GM21526 (cell line): ENCODE measurements around the gene SHOC2.
A peak's percentile ranks its signal among the peaks of the same experiment; 100 is the strongest.
"Not testable (repeated sequence)": the region's sequence is repeated elsewhere in the genome, so short reads cannot be mapped to it uniquely, and the experiment has no call there.

Experiments
- ATAC-seq: cut with Tn5 transposase; IDR thresholded peaks from one replicate; pipeline ENCODE4 v1.9.1; 2021; ENCODE audit warnings: moderate library complexity; ENCODE audit not compliant: unreplicated experiment, low FRiP score

Gene SHOC2

DNA sequence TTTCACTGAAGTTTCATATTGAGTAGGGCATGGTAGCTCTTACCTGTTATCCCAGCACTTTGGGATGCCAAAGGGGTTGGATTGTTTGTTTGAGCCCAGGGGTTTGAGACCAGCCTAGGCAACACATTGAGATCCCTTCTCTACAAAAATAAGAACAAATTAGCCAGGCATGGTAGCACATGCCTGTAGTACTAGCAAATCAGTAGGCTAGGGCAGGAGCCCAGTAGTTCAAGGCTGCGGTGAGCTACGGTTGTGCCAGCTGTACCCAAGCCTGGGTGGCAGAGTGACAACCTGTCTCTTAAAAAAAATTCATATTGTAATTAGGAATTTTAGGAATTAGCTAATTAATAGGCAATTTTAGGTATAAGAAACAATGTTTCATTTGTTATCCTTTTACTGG, 18.4 kb upstream of the SHOC2 start:
- ATAC-seq, result no peak

DNA sequence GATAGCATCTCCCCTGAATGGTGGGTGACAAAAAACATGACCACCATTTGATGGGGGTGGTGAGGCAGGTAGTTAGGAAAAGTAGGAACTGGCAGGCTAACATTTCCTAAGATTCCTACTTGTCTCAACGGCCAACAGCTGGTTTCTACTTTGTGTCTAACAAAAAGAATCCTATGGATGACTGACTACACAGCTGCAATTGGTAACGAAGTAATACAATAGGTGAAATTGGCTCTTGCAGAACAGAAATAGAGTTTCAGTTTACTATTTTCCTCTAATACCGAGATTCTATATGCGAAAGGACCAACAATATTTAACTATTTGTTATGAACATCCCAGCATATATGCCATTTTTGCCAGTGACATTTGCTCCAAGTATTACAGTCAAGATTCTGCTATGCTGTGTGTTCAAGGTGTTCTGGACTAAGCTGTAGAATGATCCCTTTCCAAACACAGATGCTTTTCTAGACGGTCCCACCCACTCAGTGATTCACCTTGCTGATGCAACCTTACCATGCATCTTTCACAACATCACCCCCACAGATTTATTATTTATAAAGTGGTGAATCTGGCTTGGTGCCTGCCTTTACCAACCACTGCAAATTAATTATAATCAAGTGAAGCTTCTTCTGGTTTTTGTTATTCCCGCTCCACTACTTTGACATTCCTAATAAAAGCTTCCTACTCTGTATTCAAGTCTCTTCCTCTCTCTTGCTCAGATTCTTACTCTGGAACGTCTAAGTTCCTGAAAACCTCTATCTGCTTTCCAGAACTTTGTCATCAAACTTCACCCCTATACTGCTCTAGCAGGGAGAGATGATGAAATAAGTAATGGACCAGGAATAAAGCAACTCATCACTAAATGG, 17.2 kb upstream of the SHOC2 start:
- no peak for ATAC-seq

DNA sequence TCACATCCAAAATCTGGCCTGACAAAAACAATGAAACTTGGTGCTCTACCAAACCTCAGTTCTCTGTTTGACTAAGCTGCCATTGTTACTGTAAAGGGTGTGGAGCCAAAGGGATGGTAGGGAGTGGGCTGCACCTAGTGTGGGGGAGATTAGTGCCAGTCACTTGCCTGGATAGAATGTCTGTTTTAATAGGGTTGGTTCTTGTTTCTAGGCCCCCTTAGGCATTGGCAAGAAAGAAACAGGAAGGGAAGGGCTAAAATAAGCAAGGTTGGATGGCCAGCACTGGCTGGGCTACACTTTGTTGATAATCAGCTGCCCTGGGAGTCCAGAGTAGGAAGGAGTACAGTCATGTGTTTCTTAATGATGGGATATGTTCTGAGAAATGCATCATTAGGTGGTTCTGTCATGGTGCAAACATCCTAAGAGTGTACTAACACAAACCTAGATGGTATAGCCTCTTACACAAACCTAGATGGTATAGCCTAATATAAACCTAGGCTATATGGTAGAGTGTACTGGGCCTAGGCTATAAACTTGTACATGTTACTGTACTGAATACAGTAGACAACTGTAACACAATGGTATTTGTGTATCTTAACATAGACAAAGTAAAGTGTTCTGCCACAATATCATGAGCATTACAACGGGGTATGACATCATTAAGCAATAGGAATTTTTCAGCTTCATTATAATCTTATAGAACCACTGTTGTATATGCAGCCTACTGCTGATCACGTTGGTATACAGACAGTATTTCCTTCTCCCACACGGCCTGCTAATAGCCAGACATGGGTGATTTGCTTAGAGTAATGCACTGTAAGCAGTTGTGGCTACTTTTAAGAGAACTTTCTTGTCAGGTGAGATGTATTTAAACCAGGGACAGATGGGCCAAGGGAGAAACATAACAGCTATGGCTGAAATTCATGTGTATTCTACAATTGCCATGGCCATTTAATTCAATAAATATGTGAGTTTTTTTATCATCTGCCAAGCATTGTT, 15.8 kb upstream of the SHOC2 start:
- no peak for ATAC-seq

DNA sequence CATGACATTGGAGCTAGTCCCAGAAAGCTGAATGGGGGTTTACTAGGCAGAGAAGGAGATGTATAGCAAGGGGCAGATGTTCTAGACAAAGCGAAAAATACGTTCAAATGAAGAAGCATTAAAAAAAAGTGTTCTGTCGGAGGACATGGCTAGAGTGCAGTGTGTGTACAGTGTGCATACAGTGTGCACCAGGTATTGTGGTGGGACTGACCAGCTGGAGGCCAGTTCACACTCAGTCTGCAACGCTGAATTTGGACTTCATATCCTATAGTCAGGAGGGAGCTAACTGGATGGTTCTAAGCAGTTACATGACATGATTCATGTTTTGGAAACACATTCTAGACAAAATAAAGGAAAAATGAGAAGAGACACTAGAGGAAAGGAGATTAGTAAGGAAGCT, 9.3 kb upstream of the SHOC2 start:
- no peak for ATAC-seq

DNA sequence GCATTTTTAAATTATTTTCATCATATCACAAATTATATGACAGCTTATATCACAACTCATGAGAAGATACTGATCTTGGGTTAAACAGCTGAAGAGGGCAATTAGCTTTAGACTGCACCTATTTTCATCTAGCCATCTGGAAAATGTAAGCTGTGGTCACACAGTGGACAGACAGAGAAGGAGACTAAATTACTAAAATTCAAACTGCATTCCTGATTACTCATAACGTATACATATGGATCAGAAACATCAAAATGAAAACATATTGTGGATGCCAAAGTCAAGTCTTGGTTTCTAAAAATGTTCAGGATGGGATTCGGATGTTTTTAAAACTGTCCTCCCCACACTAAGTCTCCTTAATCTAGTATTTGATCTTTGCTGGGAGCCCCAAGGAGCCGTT, 7.0 kb upstream of the SHOC2 start:
- no peak for ATAC-seq

DNA sequence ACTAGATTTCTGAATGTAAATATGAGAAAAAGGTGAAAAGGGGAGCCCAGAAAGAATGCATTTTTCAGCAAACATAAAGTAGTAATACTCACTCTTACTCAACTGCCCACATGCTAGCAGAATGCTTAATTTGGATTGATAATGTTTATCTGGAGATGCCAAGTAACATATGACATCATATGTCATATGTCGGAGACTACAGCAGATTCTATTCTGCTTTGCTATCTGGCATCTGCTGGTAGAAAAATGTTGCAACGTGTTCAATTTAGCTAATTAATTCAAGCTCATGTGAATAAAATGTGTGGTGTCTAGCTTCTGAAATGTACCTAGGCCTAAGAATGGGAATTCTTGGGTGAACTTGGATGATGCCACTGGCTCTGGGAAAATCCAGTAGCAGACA, 5.0 kb upstream of the SHOC2 start:
- ATAC-seq, result no peak

DNA sequence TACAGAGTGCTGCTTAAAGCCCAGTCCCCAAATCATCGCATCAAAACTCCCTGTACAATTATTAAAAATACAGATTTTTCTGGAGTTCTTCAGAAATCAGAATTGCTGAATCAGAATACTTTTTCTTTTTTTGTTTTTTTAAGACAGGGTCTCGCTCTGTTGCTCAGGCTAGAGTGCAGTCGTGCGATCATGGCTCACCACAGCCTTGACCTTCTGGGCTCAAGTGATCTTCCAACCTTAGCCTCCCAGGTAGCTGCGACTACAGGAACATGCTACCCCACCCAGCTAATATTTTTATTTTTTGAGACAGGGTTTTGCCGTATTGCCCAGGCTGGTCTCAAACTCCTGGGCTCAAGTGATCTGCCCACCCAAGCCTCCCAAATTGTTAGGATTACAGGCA, 4.4 kb upstream of the SHOC2 start:
- no peak for ATAC-seq

DNA sequence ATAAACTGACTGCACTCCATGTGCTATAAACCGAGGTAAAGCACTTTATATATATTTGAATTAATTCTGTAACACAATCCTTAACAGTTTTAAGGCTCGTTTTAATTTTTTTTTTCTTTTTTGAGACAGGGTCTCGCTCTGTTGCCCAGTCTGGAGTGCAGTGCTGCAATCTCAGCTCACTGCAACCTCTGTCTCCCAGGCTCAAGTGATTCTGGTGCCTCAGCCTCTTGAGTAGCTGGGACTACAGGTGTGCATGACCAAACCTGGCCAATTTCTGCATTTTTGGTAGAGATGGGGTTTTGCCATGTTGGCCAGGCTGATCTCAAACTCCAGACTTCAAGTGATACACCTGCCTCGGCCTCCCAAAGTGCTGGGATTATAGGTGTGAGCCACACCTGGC, 3.8 kb upstream of the SHOC2 start:
- ATAC-seq, result not testable (repeated sequence)

DNA sequence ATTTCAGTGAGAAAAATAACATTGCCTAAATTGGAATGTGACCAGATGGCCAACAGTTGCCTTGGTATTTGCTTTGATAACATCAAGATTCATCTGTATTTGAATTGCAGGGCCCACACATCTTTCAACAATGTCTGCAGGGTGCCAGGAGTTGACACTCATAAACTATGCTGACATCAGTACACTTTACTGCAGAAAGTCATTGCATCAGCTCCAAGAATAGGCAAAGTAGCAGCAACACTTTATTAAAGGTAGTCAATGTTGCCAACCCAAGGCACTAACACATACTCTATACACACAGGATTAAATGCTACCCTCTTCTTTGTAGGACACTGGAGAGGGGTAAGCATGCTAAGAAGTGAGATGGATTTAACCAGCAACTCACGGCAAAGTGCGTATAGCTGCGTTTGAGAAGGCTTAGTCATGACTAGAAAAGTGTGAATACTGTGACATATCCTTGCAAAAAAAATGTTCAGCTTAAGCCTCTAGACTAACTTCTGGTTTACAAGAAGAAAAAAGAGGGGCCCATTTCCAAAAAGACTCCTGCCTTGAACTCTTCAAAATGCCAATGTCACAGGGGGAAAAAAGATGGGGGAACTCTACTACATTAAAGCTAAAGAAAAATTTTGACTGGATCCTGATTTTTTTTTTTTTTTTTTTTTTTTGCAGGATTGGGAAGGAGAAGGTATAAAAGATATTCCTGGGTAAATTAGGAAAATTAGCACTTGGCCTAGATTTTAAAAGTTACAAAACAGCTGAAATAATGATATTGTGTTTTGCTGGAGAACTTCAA, 2.7 kb upstream of the SHOC2 start:
- ATAC-seq, result no peak

DNA sequence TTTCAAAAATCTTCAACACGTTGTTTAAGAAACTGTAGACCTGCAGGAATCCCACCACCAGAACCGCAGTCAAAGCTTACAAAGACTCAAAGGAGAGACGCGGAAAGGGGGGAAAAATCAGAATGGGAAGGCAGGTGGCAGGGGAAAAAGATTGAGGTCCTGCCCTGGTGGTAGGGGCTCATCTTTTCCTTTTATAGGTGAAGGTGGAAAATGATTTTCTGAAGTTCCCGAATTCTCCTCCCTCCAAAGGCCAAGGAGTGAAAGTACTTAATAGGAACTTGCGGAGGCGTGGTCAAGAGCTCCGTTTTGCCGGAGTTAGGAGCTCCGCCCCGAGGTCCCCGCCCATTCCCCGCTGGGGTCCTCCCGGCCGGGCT, 1.1 kb upstream of the SHOC2 start:
- no peak for ATAC-seq

DNA sequence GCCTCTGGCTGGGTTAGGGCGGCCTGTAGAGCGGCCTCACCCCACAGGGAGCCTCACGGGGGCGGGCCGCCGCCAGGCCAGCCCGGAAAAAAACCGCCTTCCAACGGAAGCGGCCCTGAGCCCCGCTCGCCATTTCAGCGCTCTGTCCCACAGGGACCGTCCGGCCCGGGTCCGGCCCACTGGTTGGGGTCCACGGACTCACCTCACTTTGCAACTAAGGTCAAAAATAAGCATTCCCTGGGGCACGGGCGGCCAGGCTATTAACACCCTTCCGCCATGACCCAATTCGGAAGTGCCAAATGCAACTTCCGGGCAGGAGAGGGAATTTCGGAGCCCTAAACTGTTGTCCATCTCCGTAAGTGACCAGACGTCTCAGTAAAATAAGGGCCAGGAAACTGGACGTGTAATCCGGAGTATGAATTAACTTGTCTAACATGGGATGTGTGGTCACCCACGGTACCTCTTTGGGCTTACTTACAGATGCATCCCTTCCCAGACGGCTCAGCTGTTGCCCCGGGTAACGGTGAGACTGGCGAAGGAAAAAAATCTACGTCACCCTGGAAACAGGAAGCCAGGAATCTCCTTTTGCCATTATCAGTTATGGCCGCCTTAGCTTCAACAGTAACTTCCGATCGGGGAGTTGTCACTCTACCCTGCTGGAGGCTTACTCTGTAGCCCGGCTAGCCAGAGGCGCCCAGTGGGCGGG, 608 bp upstream of the SHOC2 start, which contains the start of gene BBIP1:
BBIP1 (minus strand) TSS at position 538 of the 706 bp plus-strand sequence. CDS start 1,023 bp downstream, outside the sequence.
- ATAC-seq, result peak; percentile 51

DNA sequence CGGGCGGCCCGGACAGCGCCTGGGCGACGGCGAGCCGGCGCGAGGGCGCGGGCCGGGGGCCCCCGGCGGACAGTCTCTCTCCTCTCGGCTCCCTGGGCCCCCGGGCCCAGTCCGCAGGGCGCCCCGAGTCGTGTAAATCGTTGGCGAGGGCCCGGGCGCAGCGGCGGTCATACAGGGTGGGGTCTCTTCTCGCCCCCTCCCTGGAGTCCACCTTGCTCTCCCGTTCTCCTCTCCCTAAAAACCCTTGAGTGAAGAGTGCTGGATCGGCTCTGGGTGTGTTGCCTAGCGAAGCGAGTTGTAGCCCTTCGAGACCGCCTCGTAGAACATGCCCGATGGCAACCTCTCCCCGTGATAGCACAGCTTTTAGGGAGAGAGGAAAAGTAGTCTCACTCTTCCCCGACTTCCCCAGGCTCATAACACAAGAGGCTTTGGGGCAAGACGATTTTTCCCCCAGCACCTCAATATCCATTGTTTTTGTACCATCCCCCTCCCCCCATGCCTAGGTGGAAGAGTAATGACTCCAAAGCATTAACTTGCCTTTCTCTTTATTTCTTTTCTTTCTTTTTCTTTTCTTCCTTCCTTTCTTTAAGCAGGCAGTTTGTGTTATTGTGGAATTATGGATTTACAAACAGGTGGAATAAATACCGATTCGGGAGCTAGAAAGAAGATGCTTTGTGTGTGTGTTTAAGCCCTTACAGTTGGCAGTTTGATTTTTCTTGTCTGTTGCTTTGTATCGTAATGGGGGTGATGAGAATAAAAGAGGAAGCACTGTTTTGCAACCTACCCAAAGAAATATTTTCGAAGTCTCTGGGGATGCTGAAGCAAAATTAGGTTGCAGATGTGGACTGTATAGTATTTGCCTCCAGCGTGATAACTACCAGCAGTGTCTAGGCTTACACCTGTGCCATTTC, 822 bp downstream of the SHOC2 start:
- ATAC-seq, result peak; percentile 36

DNA sequence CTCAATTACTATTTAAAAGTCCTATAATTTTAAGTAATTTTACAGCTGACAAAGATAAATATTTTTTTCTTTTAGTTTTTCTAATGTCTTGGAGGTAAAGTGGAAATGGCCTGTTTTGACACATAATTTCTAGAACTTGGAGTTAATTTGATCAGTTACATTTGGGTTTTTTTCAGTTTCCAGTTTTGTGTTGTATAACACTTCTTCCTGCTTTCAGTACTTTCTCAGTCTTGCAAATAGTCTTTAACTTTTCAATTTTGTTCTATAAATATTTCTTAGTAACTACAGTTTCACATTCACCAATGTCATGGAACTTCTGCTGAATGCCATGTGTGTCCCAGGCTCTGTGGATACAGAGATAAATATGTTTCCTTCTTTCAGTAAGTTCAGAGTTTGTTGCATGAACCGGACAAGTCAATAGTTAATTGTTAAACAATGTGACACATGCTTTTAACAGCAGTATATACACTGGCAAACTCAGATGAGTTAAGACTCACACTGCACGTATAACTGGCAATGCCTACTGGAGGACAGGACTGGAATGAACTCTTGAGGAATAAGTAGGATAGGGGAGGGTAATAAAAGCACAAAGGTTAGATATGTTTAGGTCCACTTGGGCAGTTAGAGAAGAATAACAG, 4.6 kb downstream of the SHOC2 start:
- ATAC-seq, result no peak

DNA sequence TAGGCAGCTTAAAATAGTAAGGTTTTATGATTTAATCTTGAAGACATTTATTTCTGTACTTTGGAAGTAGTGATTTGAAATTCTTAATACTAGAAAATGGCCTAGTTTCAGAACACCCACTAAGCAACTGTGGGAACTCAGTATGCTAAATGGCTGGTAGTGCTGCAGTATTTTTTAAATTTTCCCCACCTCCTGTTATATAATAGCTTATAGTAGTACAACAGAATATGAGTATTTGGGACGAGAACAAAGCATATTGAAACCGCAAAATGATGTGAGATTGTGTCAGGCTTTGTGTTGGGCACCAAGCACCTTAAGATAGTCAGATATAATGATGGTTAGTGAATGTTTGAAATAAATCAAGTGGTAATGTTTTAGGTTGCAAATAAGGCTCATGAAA, 8.1 kb downstream of the SHOC2 start:
- ATAC-seq, result no peak

DNA sequence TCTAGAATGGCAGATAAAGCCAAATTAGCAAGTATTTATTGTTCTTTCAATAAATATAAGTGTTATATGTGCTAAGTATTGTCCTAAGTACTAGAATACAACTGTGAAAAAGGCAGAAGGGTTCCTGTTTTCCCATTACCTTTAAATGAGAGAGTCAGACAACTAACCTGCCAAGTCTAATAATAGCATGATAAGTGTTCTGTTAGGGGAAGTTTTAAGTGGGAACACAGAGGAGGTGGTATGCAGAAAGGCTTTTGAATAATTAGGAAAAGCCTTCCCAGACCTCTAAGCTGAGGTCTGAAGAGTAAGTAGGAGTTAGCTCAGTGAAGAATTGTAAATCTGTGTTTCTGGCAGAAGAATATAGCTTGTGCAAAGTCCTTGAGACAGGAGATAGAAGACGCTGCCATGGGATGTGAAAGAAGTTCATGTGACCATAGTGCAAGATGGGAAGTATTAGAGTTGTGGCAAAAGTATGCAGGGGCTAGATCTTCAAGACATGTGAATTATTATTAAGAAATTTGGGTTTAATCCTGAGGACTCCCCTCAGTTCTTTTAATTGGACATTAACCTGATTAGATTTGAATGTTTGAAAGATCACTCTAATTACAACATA, 12.5 kb downstream of the SHOC2 start:
- ATAC-seq, result no peak

DNA sequence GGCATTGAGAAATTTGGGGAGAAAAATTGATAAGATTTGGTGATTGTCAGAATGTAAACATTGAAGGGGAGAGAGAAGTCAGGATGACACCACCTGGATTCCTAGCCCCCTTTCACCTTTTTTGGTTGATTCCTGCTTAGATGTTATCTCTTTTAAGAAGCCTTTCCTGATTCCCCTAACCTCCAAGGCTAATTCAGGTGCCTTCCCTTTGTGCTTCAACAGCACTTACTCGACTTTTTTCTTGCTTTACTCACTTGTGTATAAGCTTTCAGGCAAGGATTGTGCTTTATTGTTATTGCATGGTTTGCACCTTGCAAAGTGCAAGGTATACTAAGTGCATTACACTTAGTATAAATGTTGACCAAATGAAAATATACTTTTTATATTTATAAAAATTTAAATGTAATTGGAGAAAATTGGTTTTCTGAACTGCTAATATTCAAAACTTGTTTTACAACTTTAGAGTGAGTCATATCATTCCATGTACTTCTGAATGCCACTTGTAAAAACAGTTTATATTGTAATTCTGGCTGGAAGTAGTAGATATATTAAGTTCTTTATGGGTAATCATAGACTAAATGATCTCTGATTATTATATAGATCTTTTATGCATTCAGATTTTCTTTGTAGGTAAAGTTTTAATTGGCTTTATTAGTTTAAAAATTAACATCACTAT, 13.2 kb downstream of the SHOC2 start:
- no peak for ATAC-seq

DNA sequence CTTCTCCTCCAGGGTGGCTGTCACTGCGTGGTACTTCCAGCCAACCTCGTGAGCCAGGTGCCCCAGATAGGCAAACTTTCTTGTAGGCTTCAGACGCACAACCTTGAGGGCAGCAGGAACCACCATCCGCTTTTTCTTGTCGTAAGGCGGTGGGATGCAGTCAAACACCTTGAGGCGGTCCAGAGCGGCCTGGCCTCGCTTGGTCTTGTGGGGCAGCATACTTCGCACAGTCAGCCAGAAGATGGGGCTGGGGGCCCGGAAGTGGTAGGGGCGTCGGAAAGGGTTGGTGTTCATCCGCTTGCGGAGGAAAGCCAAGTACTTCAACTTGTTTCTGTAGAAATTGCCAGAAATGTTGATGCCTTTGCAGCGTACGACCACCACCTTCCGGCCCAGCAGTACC, 17.4 kb downstream of the SHOC2 start:
- ATAC-seq, result no peak

DNA sequence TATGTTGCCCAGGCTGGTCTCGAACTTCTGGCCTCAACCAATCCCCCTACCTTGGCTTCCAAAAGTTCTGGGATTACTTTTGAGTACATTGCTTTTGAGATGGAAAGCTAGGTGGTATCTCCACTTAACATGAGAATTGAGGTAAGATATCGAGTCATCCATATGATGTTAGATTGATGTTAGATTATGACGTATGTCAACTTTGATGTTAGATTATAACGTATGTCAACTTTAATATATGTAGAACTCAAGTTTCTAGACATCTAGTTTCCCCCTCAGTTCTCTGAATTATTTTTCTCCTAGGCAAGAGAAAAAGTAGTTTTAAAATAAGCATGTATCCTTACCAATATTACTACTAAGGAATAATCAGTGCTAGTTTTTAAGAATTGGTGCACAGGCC, 20.0 kb downstream of the SHOC2 start:
- no peak for ATAC-seq
